ENCODE measurements around the gene PAPPA.

PAPPA gene

DNA sequence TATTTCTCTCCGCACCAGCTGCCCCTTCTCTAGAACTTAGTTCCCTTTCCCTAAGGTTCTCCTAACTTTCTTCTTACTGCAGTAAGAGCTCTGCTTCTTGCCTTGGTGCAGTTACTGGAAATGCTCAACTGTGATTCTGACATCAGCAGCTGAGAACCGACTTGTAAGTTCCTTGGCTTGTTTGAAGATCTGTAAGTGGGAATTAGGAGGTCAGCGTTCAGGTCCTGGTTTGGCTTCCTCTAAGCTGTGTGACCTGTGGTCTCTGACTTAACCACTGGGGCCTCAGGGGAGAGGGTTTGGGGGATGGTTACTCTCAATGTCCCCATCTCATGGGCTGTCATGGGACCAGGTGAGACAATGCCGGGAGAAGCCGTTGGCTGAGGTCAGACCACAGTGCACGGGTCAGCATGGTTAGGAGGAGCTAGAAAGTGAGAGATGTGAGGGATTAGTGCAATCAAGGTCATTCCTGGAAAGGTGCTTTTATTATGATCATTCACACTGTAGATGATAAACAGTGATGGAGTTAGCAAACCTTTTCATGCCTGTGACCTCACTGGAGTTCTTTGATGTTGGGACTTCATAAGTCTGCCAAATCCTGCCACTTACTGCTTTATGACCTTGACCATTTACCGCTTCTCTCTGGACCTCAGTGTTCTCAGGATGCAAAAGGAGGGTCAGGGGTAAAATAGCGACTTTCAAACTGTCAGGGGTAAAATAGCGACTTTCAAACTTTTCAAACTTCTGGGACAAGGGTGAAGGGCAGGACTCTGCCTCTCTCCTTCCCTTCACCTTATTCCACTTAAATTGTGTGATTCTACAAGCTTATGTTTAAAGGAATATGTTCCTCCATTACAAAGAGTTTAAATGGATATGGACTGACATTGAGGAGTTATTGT is 7.3 kb downstream of the PAPPA start:
- H3K36me3 ChIP-seq (ENCODE audit: control insufficient read depth, insufficient read depth, low read length): no peaks in the 10 kb centered on the region
- H3K9me3 ChIP-seq (ENCODE audit: control insufficient read depth, low read length): no peaks in the 10 kb centered on the region

GRCh38 chr9:116162241-116162781 is 8.7 kb downstream of the PAPPA start:
- H3K27me3 ChIP-seq (replicated peaks; ENCODE audit: control insufficient read depth, insufficient read depth, low read length, poor library complexity, severe bottlenecking): peaks cover 8% of the 10 kb centered on the region
- H3K4me1 ChIP-seq (ENCODE audit: control insufficient read depth, insufficient read depth, low read length, poor library complexity, severe bottlenecking): no peaks in the 10 kb centered on the region
- no peaks in the 10 kb centered on the region for H3K36me3 ChIP-seq (ENCODE audit: control insufficient read depth, insufficient read depth, low read length)
- H3K4me3 ChIP-seq (ENCODE audit: insufficient read depth, low read depth, low read length, poor library complexity, severe bottlenecking): no peak overlapping the region
- H3K9me3 ChIP-seq (ENCODE audit: control insufficient read depth, low read length): no peaks in the 10 kb centered on the region
- no peak overlapping the region for H3K27ac ChIP-seq (ENCODE audit: insufficient read depth, low read length, poor library complexity, severe bottlenecking)
- no peak for DNase-seq

More for the DNA sequence above, 7.3 kb downstream of the PAPPA start:
- H3K27ac ChIP-seq (ENCODE audit: insufficient read depth, low read length, poor library complexity, severe bottlenecking): no peak overlapping the region
- H3K4me3 ChIP-seq (ENCODE audit: insufficient read depth, low read depth, low read length, poor library complexity, severe bottlenecking): no peak overlapping the region
- DNase-seq: no peak
- H3K4me1 ChIP-seq (ENCODE audit: control insufficient read depth, insufficient read depth, low read length, poor library complexity, severe bottlenecking): no peaks in the 10 kb centered on the region
- H3K27me3 ChIP-seq (replicated peaks; ENCODE audit: control insufficient read depth, insufficient read depth, low read length, poor library complexity, severe bottlenecking): peaks cover 10% of the 10 kb centered on the region

- H3K36me3 ChIP-seq (ENCODE audit: control insufficient read depth, insufficient read depth, low read length): no peaks in the 10 kb centered on the region
- H3K9me3 ChIP-seq (ENCODE audit: control insufficient read depth, low read length): no peaks in the 10 kb centered on the region
- no peak overlapping the region for H3K4me3 ChIP-seq (ENCODE audit: insufficient read depth, low read depth, low read length, poor library complexity, severe bottlenecking)
- no peaks in the 10 kb centered on the region for H3K4me1 ChIP-seq (ENCODE audit: control insufficient read depth, insufficient read depth, low read length, poor library complexity, severe bottlenecking)
- H3K27ac ChIP-seq (ENCODE audit: insufficient read depth, low read length, poor library complexity, severe bottlenecking): no peak overlapping the region
- H3K27me3 ChIP-seq (replicated peaks; ENCODE audit: control insufficient read depth, insufficient read depth, low read length, poor library complexity, severe bottlenecking): no peaks in the 10 kb centered on the region
- no peak for DNase-seq
Measured at GRCh38 chr9:116163293-116164055, 9.9 kb downstream of the PAPPA start.

DNA sequence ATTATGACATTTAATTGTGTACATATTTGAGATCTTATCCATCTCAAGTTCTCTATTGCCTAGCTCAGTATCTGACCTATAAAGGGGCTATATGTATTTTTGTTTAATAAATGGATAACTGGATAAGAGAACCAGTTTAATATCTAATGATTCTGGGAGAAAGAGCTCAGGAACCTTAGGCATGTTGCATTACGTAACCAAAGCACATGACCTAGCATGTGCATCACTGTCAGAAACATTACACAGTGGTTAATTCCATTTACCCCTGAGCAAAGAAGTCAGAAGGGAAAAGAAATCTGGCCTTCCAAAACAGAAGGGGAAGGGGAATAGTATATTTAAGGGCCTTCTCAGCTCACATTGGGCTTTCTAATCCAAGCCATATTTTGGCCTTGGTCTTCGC is 12.3 kb downstream of the PAPPA start:
- Histone ChIP-seq H3K27me3 (replicated peaks; ENCODE audit: control insufficient read depth, insufficient read depth, low read length, poor library complexity, severe bottlenecking) (no peaks in the 10 kb centered on the region), H3K36me3 (ENCODE audit: control insufficient read depth, insufficient read depth, low read length) (no peaks in the 10 kb centered on the region), H3K27ac (ENCODE audit: insufficient read depth, low read length, poor library complexity, severe bottlenecking) (no peak overlapping the region), H3K4me3 (ENCODE audit: insufficient read depth, low read depth, low read length, poor library complexity, severe bottlenecking) (no peak overlapping the region), H3K9me3 (ENCODE audit: control insufficient read depth, low read length) (no peaks in the 10 kb centered on the region), H3K4me1 (ENCODE audit: control insufficient read depth, insufficient read depth, low read length, poor library complexity, severe bottlenecking) (no peaks in the 10 kb centered on the region)
- DNase-seq: no peak

DNA sequence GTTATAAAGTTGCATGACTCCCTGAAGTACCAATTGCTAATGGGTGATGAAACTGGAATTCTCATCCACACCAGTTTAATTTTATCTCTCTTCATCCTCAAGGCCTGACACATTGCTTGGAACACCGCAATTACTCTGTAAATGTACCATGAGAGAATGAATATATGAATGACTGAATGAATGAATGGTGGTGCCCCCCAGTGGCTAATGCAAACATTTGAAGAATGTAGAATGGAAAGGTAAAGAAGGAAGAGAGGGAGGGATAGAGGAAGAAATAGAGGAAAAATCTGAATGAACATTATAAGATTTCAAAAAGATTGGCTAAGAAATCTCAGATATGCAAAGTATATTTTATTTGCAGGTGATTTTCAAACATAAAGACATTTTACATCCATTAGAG is 13.1 kb downstream of the PAPPA start:
- no peak for DNase-seq
- H3K9me3 ChIP-seq (ENCODE audit: control insufficient read depth, low read length): no peaks in the 10 kb centered on the region
- no peaks in the 10 kb centered on the region for H3K36me3 ChIP-seq (ENCODE audit: control insufficient read depth, insufficient read depth, low read length)
- H3K27me3 ChIP-seq (replicated peaks; ENCODE audit: control insufficient read depth, insufficient read depth, low read length, poor library complexity, severe bottlenecking): no peaks in the 10 kb centered on the region
- no peaks in the 10 kb centered on the region for H3K4me1 ChIP-seq (ENCODE audit: control insufficient read depth, insufficient read depth, low read length, poor library complexity, severe bottlenecking)
- H3K4me3 ChIP-seq (ENCODE audit: insufficient read depth, low read depth, low read length, poor library complexity, severe bottlenecking): no peak overlapping the region
- H3K27ac ChIP-seq (ENCODE audit: insufficient read depth, low read length, poor library complexity, severe bottlenecking): no peak overlapping the region

GRCh38 chr9:116168231-116168630 is 14.6 kb downstream of the PAPPA start:
- Histone ChIP-seq H3K27ac (ENCODE audit: insufficient read depth, low read length, poor library complexity, severe bottlenecking) (no peak overlapping the region), H3K27me3 (replicated peaks; ENCODE audit: control insufficient read depth, insufficient read depth, low read length, poor library complexity, severe bottlenecking) (no peaks in the 10 kb centered on the region), H3K36me3 (ENCODE audit: control insufficient read depth, insufficient read depth, low read length) (no peaks in the 10 kb centered on the region), H3K4me1 (ENCODE audit: control insufficient read depth, insufficient read depth, low read length, poor library complexity, severe bottlenecking) (no peaks in the 10 kb centered on the region), H3K9me3 (ENCODE audit: control insufficient read depth, low read length) (no peaks in the 10 kb centered on the region), H3K4me3 (ENCODE audit: insufficient read depth, low read depth, low read length, poor library complexity, severe bottlenecking) (no peak overlapping the region)
- no peak for DNase-seq

GRCh38 chr9:116172216-116172615 is 18.6 kb downstream of the PAPPA start:
- no peaks in the 10 kb centered on the region for H3K4me1 ChIP-seq (ENCODE audit: control insufficient read depth, insufficient read depth, low read length, poor library complexity, severe bottlenecking)
- no peak overlapping the region for H3K4me3 ChIP-seq (ENCODE audit: insufficient read depth, low read depth, low read length, poor library complexity, severe bottlenecking)
- H3K36me3 ChIP-seq (ENCODE audit: control insufficient read depth, insufficient read depth, low read length): no peaks in the 10 kb centered on the region
- no peaks in the 10 kb centered on the region for H3K27me3 ChIP-seq (replicated peaks; ENCODE audit: control insufficient read depth, insufficient read depth, low read length, poor library complexity, severe bottlenecking)
- no peaks in the 10 kb centered on the region for H3K9me3 ChIP-seq (ENCODE audit: control insufficient read depth, low read length)
- H3K27ac ChIP-seq (ENCODE audit: insufficient read depth, low read length, poor library complexity, severe bottlenecking): no peak overlapping the region
- DNase-seq: no peak

DNA sequence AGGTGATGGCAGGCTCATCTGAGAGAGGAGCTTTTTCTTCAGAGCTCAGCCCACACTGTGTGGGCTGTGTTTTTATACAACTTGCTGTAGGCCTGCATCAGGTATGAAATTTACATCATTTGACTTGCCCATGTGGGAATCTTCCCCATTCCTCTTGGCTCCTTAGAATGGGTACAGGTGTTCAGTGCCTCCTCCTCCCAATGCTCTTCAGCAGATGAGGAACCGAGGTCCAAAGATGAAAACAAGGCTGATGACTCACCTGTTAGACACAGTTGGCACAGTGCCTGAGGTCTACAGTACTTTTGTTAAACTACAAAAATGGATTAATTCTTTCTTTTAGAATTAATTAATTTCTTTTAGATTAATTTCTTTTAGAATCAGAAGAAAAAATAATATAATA is 20.8 kb downstream of the PAPPA start:
- H3K4me1 ChIP-seq (ENCODE audit: control insufficient read depth, insufficient read depth, low read length, poor library complexity, severe bottlenecking): no peaks in the 10 kb centered on the region
- DNase-seq: no peak
- no peaks in the 10 kb centered on the region for H3K36me3 ChIP-seq (ENCODE audit: control insufficient read depth, insufficient read depth, low read length)
- no peaks in the 10 kb centered on the region for H3K9me3 ChIP-seq (ENCODE audit: control insufficient read depth, low read length)
- no peaks in the 10 kb centered on the region for H3K27me3 ChIP-seq (replicated peaks; ENCODE audit: control insufficient read depth, insufficient read depth, low read length, poor library complexity, severe bottlenecking)
- no peak overlapping the region for H3K27ac ChIP-seq (ENCODE audit: insufficient read depth, low read length, poor library complexity, severe bottlenecking)
- H3K4me3 ChIP-seq (ENCODE audit: insufficient read depth, low read depth, low read length, poor library complexity, severe bottlenecking): no peak overlapping the region

- Histone ChIP-seq H3K27ac (ENCODE audit: insufficient read depth, low read length, poor library complexity, severe bottlenecking) (no peak overlapping the region), H3K27me3 (replicated peaks; ENCODE audit: control insufficient read depth, insufficient read depth, low read length, poor library complexity, severe bottlenecking) (no peaks in the 10 kb centered on the region), H3K9me3 (ENCODE audit: control insufficient read depth, low read length) (no peaks in the 10 kb centered on the region), H3K4me1 (ENCODE audit: control insufficient read depth, insufficient read depth, low read length, poor library complexity, severe bottlenecking) (no peaks in the 10 kb centered on the region), H3K36me3 (ENCODE audit: control insufficient read depth, insufficient read depth, low read length) (no peaks in the 10 kb centered on the region), H3K4me3 (ENCODE audit: insufficient read depth, low read depth, low read length, poor library complexity, severe bottlenecking) (no peak overlapping the region)
- no peak for DNase-seq
Measured at GRCh38 chr9:116175614-116176013, 22.0 kb downstream of the PAPPA start.

Data from effector memory CD4-positive, alpha-beta T cell (primary cell).